HFF-Myc (cell line): Measurements from ENCODE around the gene ZC3H12A.
"Not testable (repeated sequence)": the region's sequence is repeated elsewhere in the genome, so short reads cannot be mapped to it uniquely, and the experiment has no call there.

Source experiments
- DNase-seq: peaks from one replicate; pipeline ENCODE4 v3.0.0-alpha.2; 2011; ENCODE audit warnings: low read depth; ENCODE audit errors: extremely low read depth
- H3K4me3 ChIP-seq: replicated peaks from 2 replicates; pipeline ENCODE4 v1.5.1; 2011; ENCODE audit warnings: low read depth, mild to moderate bottlenecking, control low read depth, low read length
- CTCF ChIP-seq: IDR thresholded peaks from 2 replicates; pipeline ENCODE4 v1.5.1; 2012; ENCODE audit warnings: mild to moderate bottlenecking, low read depth, low read length, control low read depth; ENCODE audit errors: missing control alignments

ZC3H12A gene

DNA sequence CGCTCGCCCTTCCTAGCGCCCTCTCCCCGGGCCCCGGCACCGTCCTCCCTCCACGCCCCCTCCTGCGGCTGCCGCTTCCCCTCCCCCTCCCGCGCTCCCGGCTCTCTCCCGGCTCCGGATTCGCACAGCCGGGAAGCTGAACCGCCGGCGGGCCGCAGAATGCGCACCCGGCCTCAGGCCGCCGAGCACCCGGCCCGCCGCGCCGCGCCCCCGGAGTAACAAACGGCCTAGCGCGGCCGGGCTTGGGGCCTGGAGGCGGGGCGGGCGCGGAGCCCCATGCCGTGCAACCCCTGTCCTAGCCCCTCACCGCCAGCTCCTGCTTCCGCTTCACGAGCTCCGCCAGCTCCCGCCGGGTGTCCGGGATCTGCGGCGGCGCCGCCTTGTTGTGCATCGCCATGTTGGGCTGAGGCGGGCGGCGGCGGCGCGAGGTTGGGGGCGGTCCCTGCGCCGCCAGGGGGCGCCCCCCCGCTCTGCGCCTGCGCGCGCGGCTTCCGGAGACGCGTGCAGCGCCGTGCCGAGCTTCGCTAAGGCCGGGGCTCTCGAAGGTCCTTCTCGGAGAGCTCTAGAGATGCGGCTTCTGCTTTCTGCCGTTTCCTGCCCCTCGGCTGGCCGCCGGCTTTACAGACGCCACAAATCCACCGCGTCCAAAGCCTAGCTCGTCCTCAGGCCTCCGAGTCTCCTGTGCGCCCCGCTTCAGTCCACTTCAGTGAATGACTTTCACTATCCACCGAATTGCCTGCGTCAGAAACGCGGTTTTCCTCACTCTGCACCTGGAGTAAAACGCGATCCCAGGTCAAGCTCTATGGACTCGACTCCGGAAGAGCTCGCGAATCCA is 40.2 kb downstream of the ZC3H12A start, which contains the start of gene MEAF6:
TSS of gene MEAF6 (minus strand) at position 417 of the 835 bp plus-strand sequence. CDS start at position 397, 20 bp downstream.
- H3K4me3 ChIP-seq = peak within 1 kb of the TSS; percentile 61
- peak; percentile 45 for TF ChIP-seq CTCF
- peak; percentile 37 for DNase-seq

DNA sequence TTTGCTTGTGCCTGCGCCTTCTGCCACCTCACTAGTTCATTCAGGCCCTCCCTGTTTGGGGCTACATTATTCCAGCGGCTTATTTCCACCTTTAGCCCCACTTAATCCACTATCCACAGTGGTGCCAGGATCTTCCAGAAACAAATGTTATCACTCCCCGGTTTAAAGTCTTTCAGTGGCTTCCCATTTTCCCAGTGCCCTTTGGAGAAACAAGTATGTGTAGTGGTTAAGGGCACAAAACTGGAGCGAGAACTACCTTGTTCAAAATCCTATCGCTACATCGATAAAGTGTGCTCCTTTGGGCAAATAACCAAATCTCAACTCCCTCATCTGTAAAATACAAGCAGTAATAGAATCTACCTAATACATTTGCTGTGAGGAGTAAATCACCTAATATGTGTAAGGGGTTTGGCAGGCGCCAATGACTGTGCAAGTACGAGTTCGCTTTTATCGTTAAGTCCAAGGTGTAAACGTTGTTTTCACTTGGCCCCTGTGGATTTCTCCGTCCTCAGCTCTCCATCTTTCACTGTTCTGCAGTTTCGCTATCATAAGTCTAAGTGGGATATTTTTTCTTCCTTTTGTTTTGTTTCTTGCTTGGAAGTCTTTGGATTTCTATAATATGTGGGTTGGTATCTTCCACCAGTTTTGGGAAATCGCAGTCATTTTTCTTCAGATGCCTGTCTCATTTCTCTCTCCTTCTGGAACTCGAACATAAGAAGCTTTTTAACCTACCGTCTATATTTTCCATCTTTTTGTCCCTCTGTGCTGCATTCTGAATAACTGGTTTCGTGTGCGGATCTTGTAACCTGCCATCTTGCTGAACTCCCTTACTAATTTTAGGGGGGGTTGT is 41.0 kb downstream of the ZC3H12A start:
- no peak for DNase-seq
- TF ChIP-seq CTCF = no peak
- H3K4me3 ChIP-seq = peak overlapping the region; percentile 61

- no peak overlapping the region for H3K4me3 ChIP-seq
- no peak for TF ChIP-seq CTCF
- DNase-seq = no peak
These were observed 43.2 kb downstream of the ZC3H12A start for GRCh38 chr1:37517569-37517968.

GRCh38 chr1:37518241-37518640 is 43.9 kb downstream of the ZC3H12A start:
- H3K4me3 ChIP-seq, DNase-seq: not testable (repeated sequence)

DNA sequence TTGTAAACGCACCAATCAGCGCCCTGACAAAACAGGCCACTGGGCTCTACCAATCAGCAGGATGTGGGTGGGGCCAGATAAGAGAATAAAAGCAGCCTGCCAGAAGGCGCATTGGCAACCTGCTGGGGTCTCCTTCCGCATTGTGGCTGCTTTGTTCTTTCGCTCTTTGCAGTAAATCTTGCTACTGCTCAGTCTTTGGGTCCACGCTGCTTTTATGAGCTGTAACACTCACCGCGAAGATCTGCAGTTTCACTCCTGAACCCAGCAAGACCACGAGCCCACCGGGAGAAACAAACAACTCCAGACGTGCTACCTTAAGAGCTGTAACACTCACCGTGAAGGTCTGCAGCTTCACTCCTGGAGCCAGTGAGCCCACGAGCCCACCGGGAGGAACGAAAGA is 44.5 kb downstream of the ZC3H12A start:
- not testable (repeated sequence) for H3K4me3 ChIP-seq, DNase-seq

DNA sequence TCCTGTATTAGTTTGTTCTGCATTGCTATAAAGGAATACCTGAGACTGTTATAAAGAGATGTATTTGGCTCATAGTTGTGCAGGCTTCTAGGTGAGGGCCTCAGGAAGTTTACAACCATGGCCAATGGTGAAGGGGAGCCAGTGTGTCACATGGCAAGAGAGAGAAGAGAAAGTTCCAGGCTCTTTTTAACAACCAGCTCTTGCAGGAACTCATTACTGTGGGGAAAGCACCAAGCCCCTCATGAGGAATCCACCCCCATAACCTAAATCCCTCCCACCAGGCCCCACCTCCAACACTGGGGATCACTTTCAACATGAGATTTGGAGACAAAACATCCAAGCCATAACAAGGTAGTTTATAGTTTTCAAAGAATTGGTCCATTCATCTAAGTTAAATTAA is 45.2 kb downstream of the ZC3H12A start:
- H3K4me3 ChIP-seq = no peak overlapping the region
- no peak for DNase-seq
- TF ChIP-seq CTCF = no peak

GRCh38 chr1:37529888-37530287 is 55.5 kb downstream of the ZC3H12A start:
- not testable (repeated sequence) for DNase-seq, H3K4me3 ChIP-seq

DNA sequence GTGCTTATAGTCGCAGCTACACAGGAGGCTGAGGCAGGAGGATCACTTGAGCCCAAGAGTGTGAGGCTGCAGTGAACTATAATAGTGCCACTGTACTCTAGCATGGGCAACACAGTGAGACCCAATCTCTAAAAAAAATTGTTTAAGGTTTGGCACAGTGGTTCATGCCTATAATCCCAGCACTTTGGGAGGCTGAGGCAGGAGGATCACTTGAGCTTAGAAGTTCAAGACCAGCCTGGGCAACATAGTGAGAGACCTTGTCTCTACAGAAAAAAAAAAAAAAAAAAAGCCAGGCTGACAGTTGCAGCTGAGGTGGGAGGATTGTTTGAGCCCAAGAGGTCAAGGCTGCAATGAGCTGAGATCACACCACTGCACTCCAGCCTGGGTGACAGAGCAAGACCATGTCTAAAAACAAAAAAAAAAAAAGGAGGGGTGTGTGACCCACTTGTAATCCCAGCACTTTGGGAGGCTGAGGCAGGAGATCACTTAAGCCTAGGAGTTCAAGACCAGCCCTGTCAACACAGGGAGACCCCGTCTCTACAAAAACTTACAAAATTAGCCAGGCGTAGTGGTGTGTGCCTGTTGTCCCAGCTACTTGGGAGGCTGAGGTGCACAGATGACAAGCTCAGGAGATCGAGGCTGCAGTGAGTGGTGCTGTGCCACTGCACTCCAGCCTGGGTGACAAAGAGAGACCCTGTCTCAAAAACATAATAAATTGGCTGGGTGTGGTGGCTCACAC is 58.2 kb downstream of the ZC3H12A start:
- H3K4me3 ChIP-seq, DNase-seq: not testable (repeated sequence)
